GM13976 (cell line): ENCODE measurements around the gene DENND10.
"Not testable (repeated sequence)": the region's sequence is repeated elsewhere in the genome, so short reads cannot be mapped to it uniquely, and the experiment has no call there.

ENCODE experiments used
- DNase-seq: peaks from one replicate; pipeline ENCODE4 v3.0.0; 2012; ENCODE audit warnings: low spot score
- in situ Hi-C: fragments of 300-500 bp; cut with MboI; formaldehyde crosslinking; loops from one replicate; pipeline ENCODE4 v1.12.0; 2022; ENCODE audit warnings: low sequenced_read_pairs, mixed read lengths, inconsistent platforms; ENCODE audit not compliant: unreplicated experiment
- TF ChIP-seq, protein P1 (sequence below): IDR thresholded peaks from 2 replicates; pipeline ENCODE4 v1.5.1; 2012; ENCODE audit warnings: borderline replicate concordance, mild to moderate bottlenecking; ENCODE audit not compliant: insufficient read depth; ENCODE audit errors: extremely low read depth, missing control alignments, control extremely low read depth

DENND10 gene

DNA sequence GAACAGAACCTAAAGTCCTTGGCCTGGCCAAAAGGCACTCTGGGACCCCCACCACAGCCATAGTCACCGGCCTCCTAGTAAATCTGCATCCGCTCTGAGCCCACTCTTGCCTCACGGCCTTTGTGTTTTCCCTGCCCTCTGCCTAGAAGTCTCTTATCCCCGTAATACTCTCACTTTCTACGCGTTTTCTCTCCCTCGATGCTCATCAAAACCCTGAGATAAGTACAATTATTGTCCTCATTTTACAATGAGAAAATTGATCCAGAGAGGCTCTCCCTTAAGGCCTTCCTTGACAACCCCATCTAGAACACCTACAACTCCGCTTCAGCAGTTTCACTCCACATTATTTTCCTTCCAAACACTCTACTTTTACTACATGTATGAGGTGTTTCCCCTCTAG, 63.1 kb downstream of the DENND10 start:
- in situ Hi-C loops, result no loop called here
- TF ChIP-seq, protein P1, sequence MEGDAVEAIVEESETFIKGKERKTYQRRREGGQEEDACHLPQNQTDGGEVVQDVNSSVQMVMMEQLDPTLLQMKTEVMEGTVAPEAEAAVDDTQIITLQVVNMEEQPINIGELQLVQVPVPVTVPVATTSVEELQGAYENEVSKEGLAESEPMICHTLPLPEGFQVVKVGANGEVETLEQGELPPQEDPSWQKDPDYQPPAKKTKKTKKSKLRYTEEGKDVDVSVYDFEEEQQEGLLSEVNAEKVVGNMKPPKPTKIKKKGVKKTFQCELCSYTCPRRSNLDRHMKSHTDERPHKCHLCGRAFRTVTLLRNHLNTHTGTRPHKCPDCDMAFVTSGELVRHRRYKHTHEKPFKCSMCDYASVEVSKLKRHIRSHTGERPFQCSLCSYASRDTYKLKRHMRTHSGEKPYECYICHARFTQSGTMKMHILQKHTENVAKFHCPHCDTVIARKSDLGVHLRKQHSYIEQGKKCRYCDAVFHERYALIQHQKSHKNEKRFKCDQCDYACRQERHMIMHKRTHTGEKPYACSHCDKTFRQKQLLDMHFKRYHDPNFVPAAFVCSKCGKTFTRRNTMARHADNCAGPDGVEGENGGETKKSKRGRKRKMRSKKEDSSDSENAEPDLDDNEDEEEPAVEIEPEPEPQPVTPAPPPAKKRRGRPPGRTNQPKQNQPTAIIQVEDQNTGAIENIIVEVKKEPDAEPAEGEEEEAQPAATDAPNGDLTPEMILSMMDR, result no peak

DNA sequence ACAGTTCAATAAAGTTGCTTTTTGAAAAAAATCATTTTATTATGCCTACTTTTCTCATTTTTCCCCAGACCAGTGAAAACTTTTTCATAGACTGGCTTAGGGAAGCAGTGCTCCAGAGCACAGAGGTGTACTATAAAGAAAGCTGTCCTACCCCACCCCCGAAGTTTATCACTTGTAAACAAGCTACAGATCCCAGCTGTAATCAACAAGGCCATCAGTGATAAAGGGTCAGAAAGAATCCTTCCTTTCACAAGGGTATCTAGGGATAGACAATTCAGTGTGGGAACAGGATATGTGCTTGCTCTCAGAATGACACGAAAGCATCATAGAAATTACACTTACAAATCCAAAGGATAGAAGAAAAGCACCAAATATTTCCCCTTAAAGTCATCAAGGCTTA, 70.2 kb downstream of the DENND10 start:
- in situ Hi-C loops, result no loop called here
- TF ChIP-seq, protein P1, result no peak
- no peak for DNase-seq

More for the DNA sequence above, 63.1 kb downstream of the DENND10 start:
- DNase-seq, result no peak

DNA sequence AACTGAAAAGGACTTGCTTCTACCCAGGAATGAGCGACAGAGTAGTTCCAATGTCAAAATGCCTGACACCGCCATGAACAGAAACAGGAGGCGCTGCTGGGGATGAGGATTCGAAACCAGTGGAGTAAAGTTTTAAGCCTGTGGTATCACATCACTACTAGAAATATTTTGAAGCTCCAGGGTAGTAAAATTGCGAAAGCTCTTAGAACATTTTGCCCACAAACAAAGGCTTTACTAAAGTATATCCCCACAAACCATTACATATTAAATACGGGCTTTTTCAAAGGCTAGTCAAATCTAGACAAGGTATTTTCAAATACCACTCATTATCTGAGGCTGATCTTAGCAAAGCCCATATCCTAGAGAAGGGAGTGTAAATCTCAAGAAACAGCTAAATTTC, 72.3 kb downstream of the DENND10 start:
- TF ChIP-seq, protein P1, result no peak
- in situ Hi-C loops, result no loop called here
- DNase-seq, result no peak

DNA sequence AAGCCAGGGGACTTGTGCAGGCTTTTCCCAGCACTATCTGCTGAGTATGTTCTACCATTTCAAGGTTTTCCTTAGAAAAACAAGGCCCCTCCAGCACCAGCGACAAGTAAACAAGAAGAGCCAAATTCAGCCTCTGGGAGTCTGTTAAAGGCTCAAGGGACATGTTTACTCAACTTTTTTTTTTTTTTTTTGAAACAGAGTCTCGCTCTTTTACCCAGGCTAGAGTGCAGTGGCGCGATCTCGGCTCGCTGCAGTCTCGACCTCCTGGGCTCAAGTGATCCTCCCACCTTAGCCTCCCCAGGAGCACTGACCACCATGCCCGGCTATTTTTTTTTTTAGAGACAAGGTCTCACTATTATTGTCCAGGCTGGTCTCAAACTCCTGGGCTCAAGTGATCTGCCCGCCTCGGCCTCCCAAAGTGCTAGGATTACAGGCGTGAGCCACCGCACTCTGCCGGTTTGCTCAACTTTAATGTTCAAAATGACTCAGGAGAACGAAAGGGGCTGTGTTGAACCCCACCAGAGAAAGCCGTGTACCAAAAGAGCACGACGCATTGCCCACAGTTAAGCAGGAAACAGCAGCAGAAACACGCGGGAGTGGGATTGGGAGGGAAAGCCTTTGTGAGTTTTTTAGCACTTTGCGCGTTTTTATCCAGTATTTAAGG, 73.9 kb downstream of the DENND10 start:
- in situ Hi-C loops, result no loop called here
- TF ChIP-seq, protein P1, result no peak
- no peak for DNase-seq

DNA sequence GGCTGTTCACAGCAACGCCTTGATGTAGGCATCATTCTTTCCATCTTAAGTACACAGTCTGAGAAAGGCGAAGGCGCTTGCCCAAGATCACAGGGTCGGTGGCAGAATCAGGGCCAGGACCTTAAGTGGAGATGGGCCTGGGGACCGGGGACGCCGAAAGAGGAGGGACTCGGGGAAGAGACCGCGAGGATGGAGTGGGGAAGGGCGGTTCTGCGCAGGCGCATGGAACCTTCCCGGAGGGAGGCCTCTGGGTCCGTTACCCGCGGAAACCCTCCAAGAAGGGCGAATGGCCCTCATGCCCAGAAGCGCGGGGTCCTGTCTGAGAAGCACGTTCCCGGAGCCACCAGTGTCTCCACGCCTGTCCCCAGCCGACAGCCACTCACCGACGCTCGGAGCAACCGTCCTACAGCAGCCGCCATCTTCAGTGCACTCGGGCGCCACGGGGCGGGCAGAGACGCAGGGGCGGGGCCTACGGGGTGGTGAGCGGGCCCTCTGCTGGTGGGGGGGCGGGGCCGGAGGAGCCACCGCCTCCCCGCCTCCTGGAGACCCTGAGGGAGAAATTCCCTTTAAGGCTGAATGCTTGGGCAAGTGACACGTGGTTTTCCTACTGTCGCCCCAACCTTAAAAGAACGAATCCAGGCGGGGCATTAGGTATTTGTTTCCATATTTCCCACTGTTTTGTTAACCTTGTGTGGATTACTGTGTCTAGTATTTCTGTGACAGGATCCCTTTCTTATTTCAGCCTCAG, 74.6 kb downstream of the DENND10 start, which contains the start of gene PRDX3:
TSS of gene PRDX3 (minus strand) at position 441 of the 748 bp plus-strand sequence. CDS start at position 419, 22 bp downstream.
- in situ Hi-C loops, result no loop called here
- TF ChIP-seq, protein P1, result no peak
- DNase-seq, result peak; percentile 93

DNA sequence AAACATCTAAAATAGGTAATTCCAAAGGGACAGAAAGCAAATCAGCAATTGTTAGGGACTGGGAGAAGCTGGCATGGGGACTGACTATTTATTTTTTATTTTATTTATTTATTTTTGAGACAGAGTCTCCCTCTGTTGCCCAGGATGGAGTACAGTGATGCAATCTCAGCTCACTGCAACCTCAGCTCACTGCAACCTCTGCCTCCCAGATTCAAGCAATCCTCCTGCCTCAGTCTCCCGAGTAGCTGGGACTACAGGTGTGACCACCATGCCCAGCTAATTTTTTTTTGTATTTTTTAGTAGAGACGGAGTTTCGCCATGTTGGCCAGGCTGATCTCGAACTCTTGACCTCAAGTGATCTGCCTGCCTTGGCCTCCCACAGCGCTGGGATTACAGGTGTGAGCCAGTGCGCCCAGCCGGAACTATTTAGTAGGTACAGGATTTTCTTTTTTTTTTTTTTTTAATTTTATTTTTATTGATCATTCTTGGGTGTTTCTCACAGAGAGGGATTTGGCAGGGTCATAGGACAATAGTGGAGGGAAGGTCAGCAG, 77.0 kb downstream of the DENND10 start:
- DNase-seq, in situ Hi-C loops: not testable (repeated sequence)
